GM12873 (cell line): Measurements from ENCODE around the gene LRCH1.

Source experiments
- TF ChIP-seq, protein P1 (sequence below): IDR thresholded peaks from 2 replicates; pipeline ENCODE4 v1.5.1; 2012; ENCODE audit warnings: low read depth, mild to moderate bottlenecking, moderate library complexity, low read length, control low read depth; ENCODE audit not compliant: insufficient read depth; ENCODE audit errors: missing control alignments

LRCH1 gene

DNA sequence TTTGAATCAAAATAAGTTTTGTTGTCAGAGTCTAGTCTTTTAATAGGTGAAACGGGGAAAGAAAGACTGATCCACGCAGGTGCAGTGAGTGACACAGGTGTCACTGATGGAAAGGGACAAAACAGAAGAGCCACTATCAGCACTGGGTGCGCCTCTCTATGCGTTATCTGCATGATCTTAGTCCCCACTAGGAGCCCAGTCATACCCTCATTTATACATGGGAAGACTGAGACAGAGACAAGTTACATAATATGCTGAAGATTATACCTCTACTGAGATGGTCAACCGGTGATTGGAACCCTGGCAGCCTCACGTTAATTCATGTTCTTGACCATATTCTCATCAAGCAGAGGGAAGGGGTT lies 3.4 kb downstream of the LRCH1 start:
- TF ChIP-seq, protein P1, sequence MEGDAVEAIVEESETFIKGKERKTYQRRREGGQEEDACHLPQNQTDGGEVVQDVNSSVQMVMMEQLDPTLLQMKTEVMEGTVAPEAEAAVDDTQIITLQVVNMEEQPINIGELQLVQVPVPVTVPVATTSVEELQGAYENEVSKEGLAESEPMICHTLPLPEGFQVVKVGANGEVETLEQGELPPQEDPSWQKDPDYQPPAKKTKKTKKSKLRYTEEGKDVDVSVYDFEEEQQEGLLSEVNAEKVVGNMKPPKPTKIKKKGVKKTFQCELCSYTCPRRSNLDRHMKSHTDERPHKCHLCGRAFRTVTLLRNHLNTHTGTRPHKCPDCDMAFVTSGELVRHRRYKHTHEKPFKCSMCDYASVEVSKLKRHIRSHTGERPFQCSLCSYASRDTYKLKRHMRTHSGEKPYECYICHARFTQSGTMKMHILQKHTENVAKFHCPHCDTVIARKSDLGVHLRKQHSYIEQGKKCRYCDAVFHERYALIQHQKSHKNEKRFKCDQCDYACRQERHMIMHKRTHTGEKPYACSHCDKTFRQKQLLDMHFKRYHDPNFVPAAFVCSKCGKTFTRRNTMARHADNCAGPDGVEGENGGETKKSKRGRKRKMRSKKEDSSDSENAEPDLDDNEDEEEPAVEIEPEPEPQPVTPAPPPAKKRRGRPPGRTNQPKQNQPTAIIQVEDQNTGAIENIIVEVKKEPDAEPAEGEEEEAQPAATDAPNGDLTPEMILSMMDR, result no peak

DNA sequence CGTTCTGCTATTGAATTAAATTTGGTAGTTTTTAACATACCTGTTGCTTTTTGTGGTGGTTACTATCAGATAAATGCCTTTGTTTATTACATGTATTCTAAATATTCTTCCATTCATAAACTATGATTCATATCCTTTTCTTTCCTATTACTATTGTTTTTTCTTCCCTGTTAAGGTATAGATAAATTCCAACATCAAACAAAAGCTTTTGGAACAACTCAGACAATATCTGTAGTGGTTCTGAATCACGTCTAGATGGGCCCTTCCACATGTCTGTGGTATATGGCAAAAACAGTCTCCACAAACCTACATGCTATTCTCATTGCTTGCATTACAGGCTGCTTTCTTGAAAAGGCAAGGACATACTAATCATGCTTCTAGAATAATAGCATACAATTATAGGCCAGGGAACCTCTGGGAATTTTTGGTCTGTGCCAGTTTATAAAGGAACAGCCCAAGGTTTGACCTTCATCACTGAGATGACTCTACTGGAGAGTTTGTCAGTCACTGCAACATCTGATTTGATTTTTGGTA lies 6.4 kb downstream of the LRCH1 start:
- TF ChIP-seq, protein P1, result no peak

GRCh38 chr13:46560778-46561177 lies 7.8 kb downstream of the LRCH1 start:
- TF ChIP-seq, protein P1, result no peak

DNA sequence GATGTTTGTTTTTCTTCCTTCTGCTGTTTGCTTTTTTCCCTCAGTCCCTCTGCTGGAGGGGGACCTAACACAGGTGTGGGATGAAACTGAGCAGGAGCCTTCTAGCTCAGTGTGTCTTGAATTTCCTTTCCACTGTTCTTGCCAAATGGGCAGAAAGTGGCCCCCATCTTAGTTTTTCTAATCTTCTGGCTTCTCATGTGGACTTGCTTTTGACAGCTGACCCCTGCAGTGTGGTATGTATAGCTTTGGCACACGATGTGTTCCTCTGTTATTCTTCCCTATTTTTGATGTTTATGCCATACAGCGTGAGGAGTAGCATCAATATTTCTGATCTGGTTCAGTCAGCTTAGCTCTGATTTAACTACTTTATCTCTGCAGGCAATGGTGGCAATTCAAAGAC lies 8.3 kb downstream of the LRCH1 start:
- TF ChIP-seq, protein P1, result no peak

- TF ChIP-seq, protein P1, result no peak
These were observed 8.7 kb downstream of the LRCH1 start for GRCh38 chr13:46561691-46562090.

GRCh38 chr13:46562152-46562551 lies 9.2 kb downstream of the LRCH1 start:
- TF ChIP-seq, protein P1, result no peak

DNA sequence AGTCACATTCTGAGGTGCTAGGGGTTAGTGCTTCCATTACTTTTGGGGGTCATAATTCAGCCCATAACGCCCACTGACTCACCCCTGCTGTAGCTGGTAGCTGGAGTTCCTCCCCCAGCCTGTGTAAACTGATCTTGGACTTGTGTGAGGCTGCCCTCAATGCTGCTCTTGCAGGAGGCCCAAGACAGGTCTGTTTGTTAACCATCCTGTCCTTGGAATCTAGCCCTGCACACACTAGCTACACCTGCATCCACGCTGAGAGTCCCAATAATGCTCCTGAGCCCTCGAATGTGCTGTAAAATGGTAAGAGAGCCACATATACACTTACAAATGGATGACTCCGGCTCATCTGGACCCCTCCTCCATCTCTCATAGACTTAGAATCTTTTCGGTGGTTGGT lies 9.6 kb downstream of the LRCH1 start:
- TF ChIP-seq, protein P1, result no peak
